KBM-7 (cell line): Measurements from ENCODE around the gene TMEM132D.

Experiments
- DNase-seq: peaks from one replicate; pipeline ENCODE4 v3.0.0-alpha.2; 2015
- in situ Hi-C: fragments of 300-500 bp; cut with MboI; formaldehyde crosslinking; loops from 2 replicates; pipeline ENCODE4 v1.14.3; 2020; ENCODE audit warnings: low sequenced_read_pairs, low pct_unique_long_range_greater_than_20kb, mixed read lengths

Gene TMEM132D

DNA sequence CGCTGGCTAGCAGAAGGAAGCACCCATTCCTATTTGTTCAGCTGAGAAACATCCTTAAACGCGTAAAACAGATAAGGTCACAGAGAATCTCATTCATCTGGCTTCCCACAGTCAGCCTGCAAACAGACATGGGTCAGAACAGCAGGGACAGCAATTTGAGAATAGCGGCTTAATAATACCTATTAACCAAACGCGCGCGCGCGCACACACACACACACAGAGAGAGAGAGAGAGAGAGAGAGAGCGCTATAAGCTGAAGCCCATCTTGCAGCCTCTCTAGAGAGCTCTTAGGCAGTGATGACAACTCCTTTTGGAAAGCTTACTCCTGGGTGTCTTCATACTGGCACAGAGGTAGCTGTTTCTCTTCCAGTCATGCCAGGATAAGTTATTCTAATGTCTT, 26.4 kb downstream of the TMEM132D start:
- no peak for DNase-seq
- in situ Hi-C loops: no loop called here

DNA sequence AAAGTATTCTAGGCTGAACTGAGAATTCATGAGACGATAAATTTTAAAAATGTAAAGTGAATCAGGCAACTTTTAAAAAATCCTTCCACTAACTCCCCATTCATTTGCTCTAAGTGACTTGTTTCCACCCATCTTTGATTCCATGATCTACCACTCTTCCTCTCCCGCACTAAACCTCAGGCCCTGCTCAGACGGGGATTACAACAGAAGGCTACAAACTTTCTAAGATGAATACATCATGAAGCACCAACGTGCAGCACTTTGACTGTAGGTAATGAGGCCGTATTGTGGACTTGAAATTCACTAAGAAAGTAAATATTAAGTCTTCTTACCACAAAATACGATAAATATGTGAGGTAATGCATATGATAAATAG, 30.0 kb downstream of the TMEM132D start:
- in situ Hi-C loops: no loop called here
- no peak for DNase-seq

DNA sequence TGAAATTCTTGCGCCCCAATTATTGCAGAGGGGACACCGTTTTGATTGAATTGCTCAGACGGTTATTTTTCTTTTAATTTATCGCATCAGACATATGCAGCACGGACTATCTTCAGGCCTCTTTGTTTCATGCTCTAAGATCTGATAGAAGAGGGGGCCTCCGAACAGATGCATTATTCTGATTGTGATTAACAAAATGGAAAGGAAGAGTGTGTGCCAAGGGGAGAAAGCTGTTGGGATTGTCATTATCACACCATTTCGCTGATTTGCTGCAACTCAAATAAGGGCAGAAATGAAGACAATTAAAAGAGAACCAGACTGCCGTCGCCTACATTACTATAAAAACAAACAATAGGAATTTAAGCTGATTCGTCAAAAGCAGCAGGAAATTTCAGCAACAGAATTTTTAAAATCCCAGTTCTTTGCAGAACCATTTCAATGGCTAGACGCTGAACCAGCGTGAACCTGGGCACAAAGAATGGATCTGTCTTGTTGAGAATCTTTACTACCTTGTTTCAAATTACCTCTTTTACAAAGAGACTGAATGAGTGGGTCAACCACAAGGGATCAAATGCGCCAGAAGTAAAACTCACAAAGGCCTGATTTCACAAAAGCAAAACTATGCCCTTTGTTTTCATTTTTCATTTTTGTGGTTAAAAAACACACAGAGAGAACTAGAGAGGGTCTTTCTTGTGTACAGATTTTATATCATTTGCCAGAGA, 30.6 kb downstream of the TMEM132D start:
- in situ Hi-C loops: no loop called here
- DNase-seq: no peak

GRCh38 chr12:129871991-129872972, 31.5 kb downstream of the TMEM132D start:
- no peak for DNase-seq
- in situ Hi-C loops: no loop called here

- in situ Hi-C loops: no loop called here
- no peak for DNase-seq
These were observed 33.0 kb downstream of the TMEM132D start for GRCh38 chr12:129870796-129871195.

DNA sequence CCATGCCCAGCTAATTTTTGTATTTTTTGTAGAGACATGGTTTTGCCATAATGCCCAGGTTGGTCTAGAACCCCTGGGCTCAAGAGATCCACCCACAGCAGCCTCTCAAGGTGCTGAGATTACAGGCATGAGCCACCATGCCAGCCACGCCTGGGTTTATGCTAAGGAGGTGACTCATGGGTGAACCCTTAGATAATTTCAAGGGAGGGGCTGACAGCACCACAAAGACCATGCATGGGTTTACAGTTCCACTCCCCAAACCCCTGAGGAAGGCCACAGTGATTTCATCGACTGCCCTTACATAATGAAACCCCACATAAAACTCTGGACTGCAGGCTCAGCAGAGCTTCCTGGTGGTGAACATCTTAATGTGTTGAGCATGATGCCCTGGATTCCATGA, 33.7 kb downstream of the TMEM132D start:
- DNase-seq: no peak
- in situ Hi-C loops: no loop called here

DNA sequence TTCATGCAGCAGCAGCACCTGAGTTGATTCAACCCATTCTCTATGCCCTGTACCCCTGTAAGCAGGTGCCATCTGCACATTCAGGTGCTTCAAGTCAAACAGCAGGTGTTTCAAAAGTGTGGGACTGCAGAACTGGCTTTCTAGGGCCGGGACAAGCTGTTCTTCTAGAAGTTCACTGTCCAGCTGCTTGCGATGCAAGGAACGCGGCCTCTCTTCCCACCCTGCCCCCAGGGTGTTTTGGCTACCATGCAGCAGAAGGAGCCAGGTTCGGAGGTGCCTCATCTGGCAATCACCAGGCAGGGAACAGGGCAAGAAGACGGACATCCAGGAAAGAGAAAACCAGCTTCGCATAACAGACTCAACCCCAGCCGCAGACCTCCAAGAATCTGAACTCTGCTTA, 35.2 kb downstream of the TMEM132D start:
- no peak for DNase-seq
- in situ Hi-C loops: no loop called here

DNA sequence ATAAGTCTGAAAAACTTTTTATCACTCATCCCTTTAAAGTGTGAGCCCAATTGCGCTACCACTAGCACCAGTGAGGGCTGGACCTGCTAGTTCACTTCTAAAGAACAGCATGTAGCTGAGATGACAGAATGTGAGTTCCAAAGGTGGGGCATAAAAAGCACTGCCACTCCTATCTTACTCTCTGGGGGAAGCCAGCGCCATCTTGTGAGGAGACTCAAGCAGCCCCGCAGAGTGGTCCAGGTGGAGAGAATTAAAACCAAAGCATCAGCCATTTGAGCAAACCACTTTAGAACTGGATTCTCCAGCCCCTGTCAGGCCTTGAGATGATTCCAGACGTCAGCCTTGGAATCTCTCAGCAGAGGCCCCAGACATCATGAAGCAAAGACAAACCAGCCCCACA, 39.9 kb downstream of the TMEM132D start:
- no peak for DNase-seq

DNA sequence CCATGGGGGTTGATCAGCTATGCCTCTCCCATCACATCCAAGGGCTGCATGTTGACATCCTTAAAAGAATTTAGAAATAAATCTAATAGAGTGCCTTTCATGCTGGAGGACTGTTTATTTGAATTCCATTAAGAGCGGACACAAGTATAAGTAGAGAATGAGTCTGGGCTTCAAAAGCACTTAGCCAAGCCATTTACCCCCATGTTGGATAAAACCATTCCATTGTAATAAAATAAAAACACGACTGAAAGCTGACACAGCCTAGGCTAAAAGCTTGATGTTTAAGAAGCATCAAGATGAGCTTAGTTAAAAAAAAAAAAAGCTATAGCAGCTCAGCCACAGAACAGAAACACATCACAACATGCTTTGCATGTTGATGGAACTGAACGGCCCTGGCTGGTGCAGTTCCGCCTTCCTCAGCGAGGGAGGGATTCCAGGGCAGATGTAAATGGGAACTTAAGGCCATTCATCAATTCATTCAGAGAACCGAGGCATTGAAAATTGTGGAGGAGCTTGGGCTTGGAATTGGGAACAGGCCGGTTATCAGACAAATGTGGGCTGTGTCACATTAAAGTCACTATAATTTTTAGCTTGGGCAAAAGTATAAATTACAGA, 41.2 kb downstream of the TMEM132D start:
- in situ Hi-C loops: no loop called here
- no peak for DNase-seq

More for the DNA sequence above, 39.9 kb downstream of the TMEM132D start:
- in situ Hi-C loops: no loop called here

DNA sequence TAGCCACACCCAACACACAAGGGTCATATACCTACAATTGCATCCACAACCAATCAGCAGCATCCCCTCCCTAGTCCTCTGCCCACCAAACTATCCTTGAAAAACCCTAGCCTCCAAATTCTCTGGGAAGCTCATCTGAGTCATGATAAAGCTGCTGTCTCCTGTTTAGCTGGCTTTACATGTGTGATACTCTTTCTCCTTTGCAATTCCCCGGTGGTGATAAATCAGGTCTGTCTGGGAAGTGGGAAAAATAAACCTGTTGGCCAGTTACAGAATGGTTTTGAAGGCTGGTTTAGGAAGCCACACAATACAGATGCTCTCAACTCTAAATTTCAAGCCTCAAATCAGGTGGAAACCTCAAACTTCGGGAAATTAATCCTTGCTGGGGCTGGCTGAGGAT, 41.9 kb downstream of the TMEM132D start:
- in situ Hi-C loops: no loop called here
- DNase-seq: no peak

- in situ Hi-C loops: no loop called here
- DNase-seq: no peak
These were observed 49.2 kb downstream of the TMEM132D start for GRCh38 chr12:129854591-129854990.

DNA sequence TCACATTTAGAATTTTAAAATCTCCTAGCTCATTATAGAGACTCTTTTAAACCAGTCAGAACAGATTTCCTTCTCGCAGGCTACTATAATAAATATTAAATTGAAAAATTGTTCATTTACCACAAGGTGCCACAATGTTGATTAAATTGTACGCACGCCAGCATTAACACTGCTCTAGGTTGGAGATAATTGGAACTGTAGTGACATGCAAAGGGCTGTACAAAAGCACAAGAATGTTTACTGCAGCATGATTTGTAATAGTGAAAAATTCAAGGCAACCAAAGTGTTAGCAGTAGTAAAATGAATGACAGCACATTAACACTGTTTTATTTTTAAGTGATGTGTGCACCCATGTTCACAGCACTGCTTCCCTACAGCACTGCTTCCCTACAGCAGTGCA, 52.5 kb downstream of the TMEM132D start:
- in situ Hi-C loops: no loop called here

GRCh38 chr12:129848876-129849275, 54.9 kb downstream of the TMEM132D start:
- in situ Hi-C loops: no loop called here
- DNase-seq: no peak

More for the DNA sequence above, 52.5 kb downstream of the TMEM132D start:
- no peak for DNase-seq

DNA sequence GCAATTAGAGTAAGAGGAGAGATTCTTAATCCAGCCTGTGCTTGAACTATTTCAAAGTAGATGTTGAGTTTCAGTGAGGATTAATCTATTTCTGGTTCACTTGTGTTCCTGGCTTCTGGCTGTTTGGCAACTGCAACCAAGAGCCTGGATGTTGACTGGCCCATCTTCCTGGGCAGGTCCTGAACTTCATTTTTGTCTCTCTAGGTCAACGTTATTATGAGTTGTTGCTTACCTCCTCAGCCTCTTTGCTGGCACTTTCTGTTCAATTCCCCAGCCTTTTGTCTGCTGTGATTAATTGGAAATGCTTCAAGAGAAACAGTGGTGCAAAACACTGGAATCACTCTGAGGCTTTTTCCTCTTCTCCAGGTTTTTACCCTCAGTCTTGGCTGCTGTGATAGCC, 56.8 kb downstream of the TMEM132D start:
- in situ Hi-C loops: no loop called here
- DNase-seq: no peak

DNA sequence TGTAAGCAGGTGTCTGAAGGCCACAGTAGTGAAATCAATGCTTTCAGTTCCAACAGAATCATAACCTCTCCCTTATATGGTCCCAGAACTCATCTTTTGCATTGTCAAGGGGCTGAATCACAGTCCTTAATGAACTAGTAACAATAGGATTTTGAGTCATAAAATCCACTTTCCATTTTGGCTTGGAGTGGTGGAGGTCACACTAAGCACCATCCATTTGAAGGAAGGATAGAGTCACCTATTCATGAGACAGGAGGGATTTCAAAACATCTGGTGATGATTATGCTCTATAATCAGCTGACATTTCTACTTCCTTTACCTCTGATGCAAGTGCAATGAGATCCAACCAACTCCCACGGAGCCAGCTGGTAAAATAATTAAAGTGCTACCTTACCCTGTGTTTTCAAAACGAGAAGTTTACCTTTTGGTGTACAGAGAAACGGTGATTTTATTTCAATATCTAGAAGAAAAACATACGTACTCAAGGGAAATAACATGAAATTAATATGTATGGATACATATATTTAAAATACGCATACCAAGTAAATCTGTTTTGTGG, 59.1 kb downstream of the TMEM132D start:
- in situ Hi-C loops: no loop called here
- no peak for DNase-seq

GRCh38 chr12:129841251-129841650, 62.6 kb downstream of the TMEM132D start:
- no peak for DNase-seq
- in situ Hi-C loops: no loop called here

GRCh38 chr12:129840145-129840884, 63.5 kb downstream of the TMEM132D start:
- no peak for DNase-seq
- in situ Hi-C loops: no loop called here

DNA sequence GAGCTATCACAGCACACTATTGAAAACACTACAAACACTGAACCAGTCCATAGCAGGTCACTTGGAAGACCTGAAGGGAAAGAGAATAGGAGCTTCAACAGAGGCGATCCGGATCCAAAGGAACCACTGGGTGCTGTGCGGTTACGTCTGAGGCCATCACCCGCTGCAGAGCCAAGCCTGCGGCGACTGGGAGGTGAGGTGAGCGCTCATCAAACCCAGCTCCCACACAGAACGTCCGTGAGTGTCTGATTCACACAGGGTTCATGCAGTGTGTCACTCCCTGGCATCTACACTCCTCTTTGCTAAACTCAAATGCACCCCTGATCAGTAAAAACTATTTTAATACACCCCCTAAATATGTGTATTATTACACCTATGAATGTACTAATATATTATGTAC, 64.1 kb downstream of the TMEM132D start:
- no peak for DNase-seq

GRCh38 chr12:129831294-129831693, 72.5 kb downstream of the TMEM132D start:
- DNase-seq: no peak
- in situ Hi-C loops: no loop called here

More for the DNA sequence above, 64.1 kb downstream of the TMEM132D start:
- in situ Hi-C loops: no loop called here
